Measurements from ENCODE around the gene KIAA1210. TPM values are rescaled to one million over a fixed set of nuclear protein-coding genes. Genes with fewer than 3 reads are reported as not detected.

Gene KIAA1210
- total and polyA plus RNA-seq, 2 of the 13 experiments (the other 11 are each of a cell fraction or from before 2014, with no cell fraction given): not detected

GRCh38 chrX:119101168-119101567, 26.4 kb downstream of the KIAA1210 start:
- no peak for DNase-seq (ENCODE audit: low spot score)
- Histone ChIP-seq H2AFZ (ENCODE audit: low read length) (no peak overlapping the region), H3K9ac (ENCODE audit: insufficient read depth, low read depth, low read length) (no peak overlapping the region), H3K4me1 (ENCODE audit: insufficient read depth, low read length) (no peaks in the 10 kb centered on the region), H4K20me1 (ENCODE audit: insufficient read depth, low read length) (no peaks in the 10 kb centered on the region), H3K27ac (ENCODE audit: extremely low read length, insufficient read depth, low read length) (no peak overlapping the region), H3K4me3 (replicated peaks in 1 of 3; ENCODE audit: insufficient read depth in 1 of 3, low read depth in 2 of 3, low read length in 3 of 3) (no peak overlapping the region), H3K9me3 (ENCODE audit: low read length) (no peaks in the 10 kb centered on the region), H3K79me2 (ENCODE audit: insufficient read depth, low read length) (no peaks in the 10 kb centered on the region), H3K4me2 (ENCODE audit: low read depth, low read length) (no peak overlapping the region), H3K27me3 (ENCODE audit: control insufficient read depth in 1 of 2, insufficient read depth in 2 of 2, low read length in 2 of 2) (no peaks in the 10 kb centered on the region), H3K36me3 (replicated peaks in 1 of 2; ENCODE audit: control insufficient read depth in 1 of 2, insufficient read depth in 2 of 2, low read length in 2 of 2) (no peaks in the 10 kb centered on the region)
- no TSS peak for BruUV-seq (replicated peaks)
- no peak for TF ChIP-seq ZNF687 (CRISPR knock-in tag; IDR thresholded peaks at IDR 0.05)
- TF ChIP-seq PPARG (CRISPR knock-in tag; conservative IDR thresholded peaks at IDR 0.05): no peak
- TF ChIP-seq EED (CRISPR knock-in tag; IDR thresholded peaks at IDR 0.05): no peak
- TF ChIP-seq ZNF597 (CRISPR knock-in tag; IDR thresholded peaks at IDR 0.05): no peak
- no peak for TF ChIP-seq SNRNP70 (IDR thresholded peaks at IDR 0.05; ENCODE audit: low read depth, low read length)
- no peak for TF ChIP-seq ZNF44 (CRISPR knock-in tag; IDR thresholded peaks at IDR 0.05)
- TF ChIP-seq RFX5 (IDR thresholded peaks at IDR 0.05; ENCODE audit: low read depth, low read length): no peak
- no peak for TF ChIP-seq ZNF710 (CRISPR knock-in tag; IDR thresholded peaks at IDR 0.05; ENCODE audit: borderline replicate concordance)
- TF ChIP-seq RBM39 (IDR thresholded peaks at IDR 0.05; ENCODE audit: low read depth, low read length, poor library complexity, severe bottlenecking): no peak
- no peak for TF ChIP-seq GABPB1 (CRISPR knock-in tag; IDR thresholded peaks at IDR 0.05)
- TF ChIP-seq ZC3H13 (CRISPR knock-in tag; IDR thresholded peaks at IDR 0.05): no peak
- FAIRE-seq: no peak
- intact Hi-C loops (cut with micrococcal nuclease; ENCODE audit: unreplicated experiment) (no loop called here), in situ Hi-C loops (cut with HindIII; ENCODE audit: extremely low pct_ligation_motif_present, low pct_unique_long_range_greater_than_20kb) (no loop called here)
- ChIA-PET CTCF (ENCODE audit: low intra/inter-chr PET ratio, low total read pairs) (no interaction called here), POLR2A (no interaction called here)
- WGBS (ENCODE audit: low lambda C conversion rate): 0% methylated on average over 1 of the region's 1 CpG
- no peak for ATAC-seq
